SK-N-MC (cell line): Measurements from ENCODE around the gene TACR3.

Source experiments
- EZH2 ChIP-seq: fragments of 200-600 bp; sonication (generic); IDR thresholded peaks from one replicate; pipeline ENCODE4 v1.6.1; 2017; ENCODE audit warnings: antibody characterized with exemption
- FOXP2 ChIP-seq: optimal IDR thresholded peaks from 2 replicates; pipeline ENCODE3; 2011; ENCODE audit warnings: mild to moderate bottlenecking, moderate library complexity; ENCODE audit not compliant: insufficient read depth; ENCODE audit errors: extremely low read length, control extremely low read depth
- POLR2AphosphoS5 ChIP-seq: IDR thresholded peaks from 2 replicates; pipeline ENCODE4 v1.6.1; 2012; ENCODE audit warnings: mild to moderate bottlenecking, low read depth, low read length, borderline replicate concordance

DNA sequence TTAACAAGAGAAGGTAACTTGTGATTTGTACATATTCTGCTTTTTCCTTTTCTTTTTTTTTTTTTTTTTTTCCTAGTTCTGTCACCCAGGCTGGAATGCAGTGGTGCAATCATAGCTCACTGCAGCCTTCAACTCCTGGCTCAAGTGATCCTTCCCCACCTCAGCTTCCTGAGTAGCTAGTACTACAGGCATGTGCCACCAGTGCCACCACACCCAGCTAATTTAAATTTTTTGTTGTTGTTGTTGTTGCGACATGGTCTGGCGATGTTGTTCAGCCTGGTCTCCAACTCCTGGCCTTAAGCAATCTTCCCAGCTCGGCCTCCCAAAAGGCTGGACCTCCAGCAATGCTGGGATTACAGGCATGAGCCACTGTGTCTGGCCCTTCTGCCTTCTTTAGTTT, 1.5 kb upstream of the TACR3 start:
- TF ChIP-seq EZH2 = no peak
- TF ChIP-seq POLR2AphosphoS5 = no peak
- TF ChIP-seq FOXP2 = no peak
